ENCODE data around the gene POU2F3. TPM values are rescaled to one million over a fixed set of nuclear protein-coding genes. Genes with fewer than 3 reads are reported as not detected.

POU2F3 gene
- total RNA-seq, 1 experiment from 2014 or later = not detected

GRCh38 chr11:120326228-120326627, 86.3 kb downstream of the POU2F3 start:
- in situ Hi-C loops (cut with HindIII; ENCODE audit: low pct_unique_long_range_greater_than_20kb, low sequenced_read_pairs) = no loop called here
- DNase-seq (ENCODE audit: low read depth) = no peak

- DNase-seq (ENCODE audit: low read depth) = no peak
- in situ Hi-C loops (cut with HindIII; ENCODE audit: low pct_unique_long_range_greater_than_20kb, low sequenced_read_pairs) = no loop called here
Measured at GRCh38 chr11:120326845-120327281, 86.9 kb downstream of the POU2F3 start.

GRCh38 chr11:120327311-120327710, 87.4 kb downstream of the POU2F3 start:
- no peak for DNase-seq (ENCODE audit: low read depth)
- in situ Hi-C loops (cut with HindIII; ENCODE audit: low pct_unique_long_range_greater_than_20kb, low sequenced_read_pairs) = no loop called here

- DNase-seq (ENCODE audit: low read depth) = no peak
- in situ Hi-C loops (cut with HindIII; ENCODE audit: low pct_unique_long_range_greater_than_20kb, low sequenced_read_pairs) = no loop called here
Measured at GRCh38 chr11:120329556-120329955, 89.6 kb downstream of the POU2F3 start.

GRCh38 chr11:120330045-120330444, 90.1 kb downstream of the POU2F3 start:
- DNase-seq (ENCODE audit: low read depth) = no peak
- in situ Hi-C loops (cut with HindIII; ENCODE audit: low pct_unique_long_range_greater_than_20kb, low sequenced_read_pairs) = no loop called here

GRCh38 chr11:120331301-120331996, 91.5 kb downstream of the POU2F3 start:
- in situ Hi-C loops (cut with HindIII; ENCODE audit: low pct_unique_long_range_greater_than_20kb, low sequenced_read_pairs) = no loop called here
- no peak for DNase-seq (ENCODE audit: low read depth)

- in situ Hi-C loops (cut with HindIII; ENCODE audit: low pct_unique_long_range_greater_than_20kb, low sequenced_read_pairs) = no loop called here
- DNase-seq (ENCODE audit: low read depth) = no peak
Measured at GRCh38 chr11:120332822-120333716, 93.1 kb downstream of the POU2F3 start.

GRCh38 chr11:120333801-120334200, 93.9 kb downstream of the POU2F3 start:
- DNase-seq (ENCODE audit: low read depth) = no peak
- in situ Hi-C loops (cut with HindIII; ENCODE audit: low pct_unique_long_range_greater_than_20kb, low sequenced_read_pairs) = no loop called here

GRCh38 chr11:120334332-120334731, 94.4 kb downstream of the POU2F3 start:
- DNase-seq (ENCODE audit: low read depth) = no peak
- in situ Hi-C loops (cut with HindIII; ENCODE audit: low pct_unique_long_range_greater_than_20kb, low sequenced_read_pairs) = no loop called here

GRCh38 chr11:120334894-120335462, 95.0 kb downstream of the POU2F3 start:
- DNase-seq (ENCODE audit: low read depth) = peak; percentile 75
- in situ Hi-C loops (cut with HindIII; ENCODE audit: low pct_unique_long_range_greater_than_20kb, low sequenced_read_pairs) = no loop called here

- DNase-seq (ENCODE audit: low read depth) = no peak
- in situ Hi-C loops (cut with HindIII; ENCODE audit: low pct_unique_long_range_greater_than_20kb, low sequenced_read_pairs) = no loop called here
Measured at GRCh38 chr11:120335556-120335907, 95.6 kb downstream of the POU2F3 start.

- DNase-seq (ENCODE audit: low read depth) = peak; percentile 91
- in situ Hi-C loops (cut with HindIII; ENCODE audit: low pct_unique_long_range_greater_than_20kb, low sequenced_read_pairs) = no loop called here
Measured at GRCh38 chr11:120335908-120336640, 96.1 kb downstream of the POU2F3 start, which contains the start of gene ARHGEF12. Gene ARHGEF12 (plus strand): TSS chr11:120336413. CDS start chr11:120337244, 831 bp downstream.

- in situ Hi-C loops (cut with HindIII; ENCODE audit: low pct_unique_long_range_greater_than_20kb, low sequenced_read_pairs) = no loop called here
- no peak for DNase-seq (ENCODE audit: low read depth)
Measured at GRCh38 chr11:120336641-120337354, 96.9 kb downstream of the POU2F3 start.

- peak; percentile 41 for DNase-seq (ENCODE audit: low read depth)
- in situ Hi-C loops (cut with HindIII; ENCODE audit: low pct_unique_long_range_greater_than_20kb, low sequenced_read_pairs) = no loop called here
Measured at GRCh38 chr11:120337355-120338106, 97.6 kb downstream of the POU2F3 start.

GRCh38 chr11:120338107-120338933, 98.4 kb downstream of the POU2F3 start:
- in situ Hi-C loops (cut with HindIII; ENCODE audit: low pct_unique_long_range_greater_than_20kb, low sequenced_read_pairs) = no loop called here
- no peak for DNase-seq (ENCODE audit: low read depth)

GRCh38 chr11:120339394-120339890, 99.5 kb downstream of the POU2F3 start:
- peak; percentile 62 for DNase-seq (ENCODE audit: low read depth)
- in situ Hi-C loops (cut with HindIII; ENCODE audit: low pct_unique_long_range_greater_than_20kb, low sequenced_read_pairs) = no loop called here
